Measurements from ENCODE around the gene AUTS2.

The AUTS2 gene

GRCh38 chr7:69678494-69679187 lies 80.4 kb downstream of the AUTS2 start:
- TF ChIP-seq POLR2A (IDR thresholded peaks at IDR 0.05; ENCODE audit: low read depth, low read length) = no peak
- no peak for TF ChIP-seq TAF1 (IDR thresholded peaks at IDR 0.05; ENCODE audit: borderline replicate concordance, low read depth, low read length)
- TF ChIP-seq POLR2AphosphoS5 (IDR thresholded peaks at IDR 0.05; ENCODE audit: low read depth, low read length) = no peak
- DNase-seq (ENCODE audit: insufficient read length) (no peak), FAIRE-seq (peak; percentile 74)

DNA sequence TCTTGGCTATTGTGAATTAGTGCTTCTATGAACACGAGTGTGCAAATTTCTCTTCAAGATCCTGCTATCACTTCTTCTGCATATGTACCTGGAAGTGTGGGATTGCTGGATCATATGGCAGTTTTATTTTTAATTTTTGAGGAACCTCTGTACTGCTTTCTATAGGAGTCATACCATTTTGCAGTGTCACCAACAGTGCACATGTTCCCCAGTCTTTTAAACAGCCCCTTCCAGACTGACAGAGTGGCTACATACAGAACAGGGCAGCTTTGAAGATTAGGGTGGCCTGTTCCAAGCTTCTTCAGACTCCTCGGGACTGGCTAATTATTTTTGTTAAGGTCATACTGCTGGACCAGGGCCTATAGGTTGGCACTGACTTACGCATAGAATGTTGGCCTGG lies 82.9 kb downstream of the AUTS2 start:
- no peak for FAIRE-seq
- TF ChIP-seq TAF1 (IDR thresholded peaks at IDR 0.05; ENCODE audit: borderline replicate concordance, low read depth, low read length) (no peak), POLR2AphosphoS5 (IDR thresholded peaks at IDR 0.05; ENCODE audit: low read depth, low read length) (no peak), POLR2A (IDR thresholded peaks at IDR 0.05; ENCODE audit: low read depth, low read length) (no peak)
- no peak for DNase-seq (ENCODE audit: insufficient read length)

- FAIRE-seq (peak; percentile 42), DNase-seq (ENCODE audit: insufficient read length) (no peak)
- TF ChIP-seq POLR2A (IDR thresholded peaks at IDR 0.05; ENCODE audit: low read depth, low read length) (no peak), POLR2AphosphoS5 (IDR thresholded peaks at IDR 0.05; ENCODE audit: low read depth, low read length) (no peak), TAF1 (IDR thresholded peaks at IDR 0.05; ENCODE audit: borderline replicate concordance, low read depth, low read length) (no peak)
Observed at GRCh38 chr7:69682518-69682917, 84.2 kb downstream of the AUTS2 start.

- FAIRE-seq = peak; percentile 57
- TF ChIP-seq POLR2A (IDR thresholded peaks at IDR 0.05; ENCODE audit: low read depth, low read length) (no peak), TAF1 (IDR thresholded peaks at IDR 0.05; ENCODE audit: borderline replicate concordance, low read depth, low read length) (no peak), POLR2AphosphoS5 (IDR thresholded peaks at IDR 0.05; ENCODE audit: low read depth, low read length) (no peak)
- DNase-seq (ENCODE audit: insufficient read length) = no peak
Observed at GRCh38 chr7:69683002-69683401, 84.7 kb downstream of the AUTS2 start.

DNA sequence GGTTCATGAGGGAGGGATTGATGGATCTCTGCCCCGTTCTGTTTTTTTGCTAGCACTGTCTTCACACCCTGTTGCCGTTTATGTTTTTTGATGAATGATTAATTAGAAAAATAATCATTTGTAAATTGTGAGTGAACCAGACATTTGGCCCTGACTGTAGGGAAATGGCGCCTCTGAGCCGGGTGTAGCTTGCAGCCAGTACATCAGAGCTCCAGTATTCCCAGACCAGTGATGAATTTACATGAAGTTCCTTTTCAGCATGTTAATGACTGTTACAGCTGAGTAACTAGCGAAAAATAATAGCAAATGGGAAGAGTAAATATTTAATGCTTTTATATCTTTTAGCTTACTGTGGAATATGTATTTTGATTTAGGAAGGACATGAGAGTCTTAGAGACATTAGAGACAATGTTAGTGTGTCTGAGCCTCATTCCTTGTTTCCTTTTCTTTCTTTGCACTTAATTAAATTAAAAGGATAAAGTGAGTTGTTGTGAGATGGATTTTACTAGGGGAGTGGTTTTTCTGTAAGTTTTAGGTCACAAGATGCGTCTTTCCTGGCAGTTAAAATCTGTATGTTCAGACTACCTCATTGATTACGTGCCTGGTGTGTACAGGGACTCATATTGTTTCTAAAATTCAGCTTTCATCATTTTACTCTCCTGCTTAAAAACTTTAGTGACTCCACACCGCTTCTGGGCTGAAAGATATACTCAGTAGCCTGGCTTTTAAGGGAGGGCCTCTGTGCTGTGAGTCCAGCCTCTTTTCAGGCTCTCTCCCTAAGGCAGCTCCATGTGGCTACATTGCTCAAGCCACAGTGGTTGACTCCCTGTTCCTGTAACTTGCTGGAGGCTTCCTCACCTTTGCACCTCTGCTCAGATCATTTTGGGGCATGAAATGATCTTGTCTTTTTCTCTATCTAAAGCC lies 86.4 kb downstream of the AUTS2 start:
- FAIRE-seq = no peak
- TF ChIP-seq POLR2AphosphoS5 (IDR thresholded peaks at IDR 0.05; ENCODE audit: low read depth, low read length) (no peak), TAF1 (IDR thresholded peaks at IDR 0.05; ENCODE audit: borderline replicate concordance, low read depth, low read length) (no peak), POLR2A (IDR thresholded peaks at IDR 0.05; ENCODE audit: low read depth, low read length) (no peak)
- DNase-seq (ENCODE audit: insufficient read length) = no peak

- DNase-seq (ENCODE audit: insufficient read length) = no peak
- TF ChIP-seq POLR2AphosphoS5 (IDR thresholded peaks at IDR 0.05; ENCODE audit: low read depth, low read length) (no peak), TAF1 (IDR thresholded peaks at IDR 0.05; ENCODE audit: borderline replicate concordance, low read depth, low read length) (no peak), POLR2A (IDR thresholded peaks at IDR 0.05; ENCODE audit: low read depth, low read length) (no peak)
- no peak for FAIRE-seq
Observed at GRCh38 chr7:69685293-69685631, 87.0 kb downstream of the AUTS2 start.

- TF ChIP-seq POLR2A (IDR thresholded peaks at IDR 0.05; ENCODE audit: low read depth, low read length) = no peak
- no peak for FAIRE-seq
Observed at GRCh38 chr7:69686366-69686765, 88.1 kb downstream of the AUTS2 start.

DNA sequence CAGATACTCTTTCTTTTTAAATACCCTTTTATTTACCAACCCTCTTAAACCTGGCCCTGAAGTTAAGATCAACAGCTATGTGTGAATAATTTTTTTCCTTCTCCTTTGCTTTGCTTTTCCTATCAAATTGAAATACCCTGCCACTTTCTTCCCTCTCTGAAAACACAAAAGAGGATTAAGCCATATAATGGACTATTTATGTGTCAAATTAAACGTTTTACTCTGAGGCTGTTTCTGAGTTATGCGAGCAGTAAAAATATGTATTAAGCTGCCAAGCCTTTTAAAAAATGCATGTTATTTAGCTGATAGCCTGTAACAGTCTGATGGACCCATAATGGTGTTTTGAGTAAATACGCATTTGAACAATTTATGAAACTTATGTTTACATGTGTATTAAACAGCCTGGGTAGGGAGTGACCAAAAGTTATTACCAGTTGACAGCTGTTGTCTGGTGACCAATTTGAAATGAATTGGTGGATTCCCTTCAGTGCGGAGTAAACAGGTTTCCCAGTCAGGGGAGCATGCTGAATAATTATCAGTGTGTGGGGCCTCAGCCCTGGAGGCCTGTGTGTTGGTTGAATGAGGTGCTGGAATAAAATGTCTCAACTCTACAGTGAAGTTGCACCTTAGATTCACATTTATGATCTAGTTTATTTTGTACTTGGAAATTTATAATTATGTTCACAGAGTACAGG lies 89.6 kb downstream of the AUTS2 start:
- TF ChIP-seq TAF1 (IDR thresholded peaks at IDR 0.05; ENCODE audit: borderline replicate concordance, low read depth, low read length) (no peak), POLR2AphosphoS5 (IDR thresholded peaks at IDR 0.05; ENCODE audit: low read depth, low read length) (no peak), POLR2A (IDR thresholded peaks at IDR 0.05; ENCODE audit: low read depth, low read length) (no peak)
- DNase-seq (ENCODE audit: insufficient read length) (no peak), FAIRE-seq (no peak)

More at GRCh38 chr7:69686366-69686765, 88.1 kb downstream of the AUTS2 start:
- no peak for DNase-seq (ENCODE audit: insufficient read length)

GRCh38 chr7:69690329-69690728 lies 92.1 kb downstream of the AUTS2 start:
- no peak for DNase-seq (ENCODE audit: insufficient read length)
- TF ChIP-seq TAF1 (IDR thresholded peaks at IDR 0.05; ENCODE audit: borderline replicate concordance, low read depth, low read length) = no peak
- TF ChIP-seq POLR2AphosphoS5 (IDR thresholded peaks at IDR 0.05; ENCODE audit: low read depth, low read length) = no peak
- no peak for TF ChIP-seq POLR2A (IDR thresholded peaks at IDR 0.05; ENCODE audit: low read depth, low read length)
- no peak for FAIRE-seq

- DNase-seq (ENCODE audit: insufficient read length) (no peak), FAIRE-seq (no peak)
- TF ChIP-seq TAF1 (IDR thresholded peaks at IDR 0.05; ENCODE audit: borderline replicate concordance, low read depth, low read length) = no peak
- TF ChIP-seq POLR2AphosphoS5 (IDR thresholded peaks at IDR 0.05; ENCODE audit: low read depth, low read length) = no peak
- no peak for TF ChIP-seq POLR2A (IDR thresholded peaks at IDR 0.05; ENCODE audit: low read depth, low read length)
Observed at GRCh38 chr7:69691327-69691726, 93.1 kb downstream of the AUTS2 start.

DNA sequence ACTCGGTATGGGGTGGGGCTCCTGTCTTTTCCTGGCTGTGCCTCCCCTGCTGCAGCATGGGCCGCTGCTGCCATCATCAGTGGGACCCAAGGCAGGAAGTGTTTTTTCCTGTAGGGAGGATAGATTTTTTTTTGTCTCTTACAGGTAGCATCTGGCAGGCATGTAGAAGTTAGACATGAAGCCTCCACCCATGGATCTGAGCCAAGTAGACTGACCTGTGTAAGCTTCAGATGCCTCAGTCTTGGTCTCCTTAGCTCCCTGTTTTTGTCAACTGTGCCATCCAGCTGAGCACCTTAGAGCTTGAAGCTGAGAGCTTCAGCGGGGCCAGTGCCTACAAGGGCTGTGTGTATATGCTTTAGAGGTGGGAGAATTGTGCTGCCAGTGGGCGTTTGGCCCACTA lies 93.5 kb downstream of the AUTS2 start:
- no peak for DNase-seq (ENCODE audit: insufficient read length)
- no peak for FAIRE-seq
- TF ChIP-seq POLR2AphosphoS5 (IDR thresholded peaks at IDR 0.05; ENCODE audit: low read depth, low read length) (no peak), TAF1 (IDR thresholded peaks at IDR 0.05; ENCODE audit: borderline replicate concordance, low read depth, low read length) (no peak), POLR2A (IDR thresholded peaks at IDR 0.05; ENCODE audit: low read depth, low read length) (no peak)
